PC-9 (cell line): ENCODE measurements around the gene STX8. TPM values are rescaled to one million over a fixed set of nuclear protein-coding genes. Genes with fewer than 3 reads are reported as not detected.

Experiments
- BruUV-seq: library from RNA; stranded (reverse); fragments of 400-500 nt; replicated peaks from 2 replicates; lab custom pipeline; 2021; lab: Mats Ljungman, UMichigan
- CTCF ChIA-PET: fragments of 300-600 bp; sonication (Branson Sonifier 250); formaldehyde crosslinking; loops from one replicate; lab custom pipeline; 2022; ENCODE audit warnings: antibody characterized with exemption; lab: Charles Lee
- POLR2A ChIA-PET: fragments of 300-600 bp; sonication (Branson Sonifier 250); formaldehyde crosslinking; loops from one replicate; lab custom pipeline; 2022; ENCODE audit warnings: antibody characterized with exemption; ENCODE audit not compliant: unreplicated experiment; lab: Charles Lee
- DNase-seq, 2 experiments: peaks; one replicate each; pipeline versions ENCODE4 v3.0.0 to v3.0.0-alpha.2; 2015 to 2022; ENCODE audit warnings: mixed read lengths in 1 of 2
- H2AFZ ChIP-seq: fragments of 200-600 bp; sonication (generic); 2 replicates; pipeline ENCODE4 v1.8.1; 2017; ENCODE audit warnings: antibody characterized with exemption
- H3F3A ChIP-seq: fragments of 200-600 bp; sonication (generic); 2 replicates; pipeline ENCODE4 v1.8.1; 2017; ENCODE audit warnings: antibody characterized with exemption, mild to moderate bottlenecking, low read depth; ENCODE audit not compliant: insufficient read depth
- H3K27ac ChIP-seq: fragments of 200-600 bp; sonication (generic); 2 replicates; pipeline ENCODE4 v1.6.1; 2016; ENCODE audit warnings: mixed run types
- H3K27me3 ChIP-seq: fragments of 200-600 bp; sonication (generic); 2 replicates; pipeline ENCODE4 v1.6.1; 2016; ENCODE audit warnings: low read depth, mixed run types; ENCODE audit not compliant: insufficient read depth
- H3K36me3 ChIP-seq: fragments of 200-600 bp; sonication (generic); 2 replicates; pipeline ENCODE4 v1.6.1; 2016; ENCODE audit warnings: low read depth, mixed run types
- H3K4me1 ChIP-seq: fragments of 200-600 bp; sonication (generic); replicated peaks from 2 replicates; pipeline ENCODE4 v1.6.1; 2016; ENCODE audit warnings: mixed run types; ENCODE audit not compliant: insufficient read depth
- H3K4me2 ChIP-seq: fragments of 200-600 bp; sonication (generic); 2 replicates; pipeline ENCODE4 v1.6.1; 2017; ENCODE audit warnings: mixed run types
- H3K4me3 ChIP-seq: fragments of 200-600 bp; sonication (generic); 2 replicates; pipeline ENCODE4 v1.6.1; 2016; ENCODE audit warnings: mixed run types
- H3K79me2 ChIP-seq: fragments of 200-600 bp; sonication (generic); 2 replicates; pipeline ENCODE4 v1.6.1; 2017; ENCODE audit warnings: low read depth, mixed run types
- H3K9me2 ChIP-seq: fragments of 200-600 bp; sonication (generic); 2 replicates; pipeline ENCODE4 v1.8.1; 2017; ENCODE audit warnings: mild to moderate bottlenecking; ENCODE audit not compliant: insufficient read depth
- H3K9me3 ChIP-seq: fragments of 200-600 bp; sonication (generic); 2 replicates; pipeline ENCODE4 v1.8.1; 2016; ENCODE audit warnings: low read depth; ENCODE audit not compliant: insufficient read depth
- H4K20me1 ChIP-seq: fragments of 200-600 bp; sonication (generic); 2 replicates; pipeline ENCODE4 v1.8.1; 2017; ENCODE audit not compliant: insufficient read depth
- CTCF ChIP-seq: fragments of 200-600 bp; sonication (generic); conservative IDR thresholded peaks from 2 replicates; pipeline ENCODE4 v1.6.1; 2017; ENCODE audit warnings: mixed run types, antibody characterized with exemption, mild to moderate bottlenecking, moderate library complexity
- EZH2 ChIP-seq: fragments of 200-600 bp; sonication (generic); IDR thresholded peaks from 2 replicates; pipeline ENCODE4 v1.8.0; 2017; ENCODE audit warnings: antibody characterized with exemption, low read depth
- intact Hi-C: fragments of 100-400 bp; cut with micrococcal nuclease; formaldehyde crosslinking; loops from one replicate; pipeline ENCODE4 v1.10.0; 2022; ENCODE audit not compliant: unreplicated experiment
- total RNA-seq: library from RNA; stranded (reverse); gene quantifications from 2 replicates; pipeline ENCODE4 v1.2.3, GENCODE V29; 2021

STX8 gene
- total RNA-seq, 1 experiment from 2014 or later = 60.6 TPM

- no peaks in the 10 kb centered on the region for H3K9me3 ChIP-seq
- H3K9me2 ChIP-seq = no peaks in the 10 kb centered on the region
- no peaks in the 10 kb centered on the region for H4K20me1 ChIP-seq
- H3K4me3 ChIP-seq = no peak overlapping the region
- no peak for DNase-seq
- no peak overlapping the region for H2AFZ ChIP-seq
- TF ChIP-seq EZH2 (no peak), CTCF (no peak)
- no TSS peak for BruUV-seq
- no peaks in the 10 kb centered on the region for H3K27me3 ChIP-seq
- no peaks in the 10 kb centered on the region for H3K4me1 ChIP-seq
- no peak overlapping the region for H3K4me2 ChIP-seq
- CTCF ChIA-PET = no interaction called here
- no peaks in the 10 kb centered on the region for H3K36me3 ChIP-seq
- no peaks in the 10 kb centered on the region for H3F3A ChIP-seq
- H3K79me2 ChIP-seq = no peaks in the 10 kb centered on the region
- intact Hi-C loops = no loop called here
- no peak overlapping the region for H3K27ac ChIP-seq
- POLR2A ChIA-PET = no interaction called here
These were observed 90.8 kb downstream of the STX8 start for GRCh38 chr17:9484789-9485188.

GRCh38 chr17:9479964-9480363, 95.7 kb downstream of the STX8 start:
- no peak for DNase-seq
- Histone ChIP-seq H3K79me2 (no peaks in the 10 kb centered on the region), H2AFZ (no peak overlapping the region), H3K27ac (no peak overlapping the region), H3K27me3 (no peaks in the 10 kb centered on the region), H3K4me1 (no peaks in the 10 kb centered on the region), H3F3A (no peaks in the 10 kb centered on the region), H3K4me3 (no peak overlapping the region), H3K9me3 (no peaks in the 10 kb centered on the region), H3K36me3 (no peaks in the 10 kb centered on the region), H3K4me2 (no peak overlapping the region), H3K9me2 (no peaks in the 10 kb centered on the region), H4K20me1 (no peaks in the 10 kb centered on the region)
- POLR2A ChIA-PET = no interaction called here
- TF ChIP-seq CTCF (no peak), EZH2 (no peak)
- CTCF ChIA-PET = no interaction called here
- intact Hi-C loops = no loop called here
- no TSS peak for BruUV-seq

- H3K4me3 ChIP-seq = no peak overlapping the region
- no peaks in the 10 kb centered on the region for H3K4me1 ChIP-seq
- no peaks in the 10 kb centered on the region for H3K27me3 ChIP-seq
- ChIA-PET POLR2A (no interaction called here), CTCF (no interaction called here)
- no peaks in the 10 kb centered on the region for H3K9me3 ChIP-seq
- no TSS peak for BruUV-seq
- H3K9me2 ChIP-seq = no peaks in the 10 kb centered on the region
- no peaks in the 10 kb centered on the region for H4K20me1 ChIP-seq
- no peak overlapping the region for H3K4me2 ChIP-seq
- no peaks in the 10 kb centered on the region for H3K36me3 ChIP-seq
- no peaks in the 10 kb centered on the region for H3K79me2 ChIP-seq
- no peak overlapping the region for H3K27ac ChIP-seq
- intact Hi-C loops = no loop called here
- no peak for DNase-seq
- no peak for TF ChIP-seq EZH2
- TF ChIP-seq CTCF = no peak
- H3F3A ChIP-seq = no peaks in the 10 kb centered on the region
- no peak overlapping the region for H2AFZ ChIP-seq
These were observed 96.7 kb downstream of the STX8 start for GRCh38 chr17:9478889-9479288.
